T-cell (primary cell): Measurements from ENCODE around the gene DHFR. TPM values are rescaled to one million over a fixed set of nuclear protein-coding genes. Genes with fewer than 3 reads are reported as not detected.

Source experiments
- total RNA-seq, 35 experiments: library from RNA in 6 of 35; stranded (reverse) in 6 of 35; fragments of 120-200 nt in 1 of 35; gene quantifications; one replicate each; pipeline versions ENCODE4 v1.2.1 to v1.2.4 and lab custom pipeline; 2013 to 2026

DHFR gene
- total RNA-seq, 5 donors from 2014 or later (not counting 1 experiment from before 2014, with no cell fraction given) = 8.9 to 15.3 (median 13.4) TPM

Other genes starting within 250 kb of the DHFR start
- 10 to 100 TPM; 14.6 to 17.9 (median 17.0) TPM for gene ZFYVE16, start 246.9 kb downstream of the DHFR start, total RNA-seq
- under 1 TPM in 4 of 5 donors, not detected in 1; 0.30 to 0.53 (median 0.44) TPM for gene FAM151B, start 166.9 kb downstream of the DHFR start, total RNA-seq
- not detected for gene ANKRD34B, start 84.7 kb downstream of the DHFR start, total RNA-seq
- gene MSH3, start 331 bp downstream of the DHFR start, total RNA-seq = 10 to 100 TPM; 10.8 to 20.8 (median 16.3) TPM